HCT116 (cell line): ENCODE measurements around the gene RTN4IP1.
"Not testable (repeated sequence)": the region's sequence is repeated elsewhere in the genome, so short reads cannot be mapped to it uniquely, and the experiment has no call there.

Source experiments
- CEBPB ChIP-seq: IDR thresholded peaks from 2 replicates; pipeline ENCODE4 v1.6.1; 2012; ENCODE audit warnings: low read depth
- CTCF ChIP-seq, 3 experiments: fragments of 200-600 bp in 1 of 3; sonication (generic) in 1 of 3; IDR thresholded peaks in 2 of 3; conservative IDR thresholded peaks in 1 of 3; 2 replicates each; pipeline ENCODE4 v1.5.1; 2012 to 2017; ENCODE audit warnings: low read depth in 2 of 3, low read length in 2 of 3, antibody characterized with exemption in 1 of 3, borderline replicate concordance in 1 of 3, control low read depth in 1 of 3, mild to moderate bottlenecking in 1 of 3, mixed read lengths in 1 of 3, mixed run types in 1 of 3, moderate library complexity in 1 of 3; ENCODE audit not compliant: insufficient read depth in 1 of 3
- EGR1 ChIP-seq: IDR thresholded peaks from 2 replicates; pipeline ENCODE4 v1.6.1; 2012; ENCODE audit warnings: low read depth
- EZH2 ChIP-seq: fragments of 200-600 bp; sonication (generic); IDR thresholded peaks from 2 replicates; pipeline ENCODE4 v1.6.1; 2017; ENCODE audit warnings: antibody characterized with exemption, mixed run types
- EZH2phosphoT487 ChIP-seq: fragments of 200-600 bp; IDR thresholded peaks from 2 replicates; pipeline ENCODE4 v1.6.1; 2018; ENCODE audit warnings: antibody characterized with exemption, borderline replicate concordance
- JUND ChIP-seq: IDR thresholded peaks from 2 replicates; pipeline ENCODE4 v1.6.1; 2012
- POLR2A ChIP-seq: IDR thresholded peaks from 2 replicates; pipeline ENCODE4 v1.7.0; 2011; ENCODE audit warnings: borderline replicate concordance; ENCODE audit not compliant: insufficient read depth, insufficient read length; ENCODE audit errors: extremely low read depth
- POLR2AphosphoS5 ChIP-seq: IDR thresholded peaks from 2 replicates; pipeline ENCODE4 v1.6.1; 2011; ENCODE audit warnings: mild to moderate bottlenecking, low read depth, low read length, moderate library complexity
- RAD21 ChIP-seq: IDR thresholded peaks from 2 replicates; pipeline ENCODE4 v1.6.1; 2012; ENCODE audit warnings: low read depth, mild to moderate bottlenecking
- TCF7L2 ChIP-seq: IDR thresholded peaks from 2 replicates; pipeline ENCODE4 v1.7.0; 2011; ENCODE audit warnings: borderline replicate concordance, inconsistent platforms; ENCODE audit not compliant: insufficient read depth, insufficient read length; ENCODE audit errors: extremely low read depth
- YY1 ChIP-seq: IDR thresholded peaks from 2 replicates; pipeline ENCODE4 v1.6.1; 2011; ENCODE audit warnings: low read length, low read depth, moderate library complexity, mild to moderate bottlenecking; ENCODE audit not compliant: insufficient replicate concordance; ENCODE audit errors: extremely low read depth
- ZBTB33 ChIP-seq: IDR thresholded peaks from 2 replicates; pipeline ENCODE4 v1.6.1; 2011; ENCODE audit warnings: mild to moderate bottlenecking, low read length, moderate library complexity; ENCODE audit not compliant: insufficient replicate concordance; ENCODE audit errors: extremely low read depth
- ZFX ChIP-seq: fragments of 450-650 bp; IDR thresholded peaks from 2 replicates; pipeline ENCODE4 v1.6.1; 2017
- ZNF274 ChIP-seq: fragments of 200-500 bp; sonication (Bioruptor generic); IDR thresholded peaks from 2 replicates; pipeline ENCODE4 v1.6.1; 2014; ENCODE audit warnings: mild to moderate bottlenecking, low read depth, low read length, inconsistent platforms

GRCh38 chr6:106627760-106628159, 1.5 kb downstream of the RTN4IP1 start:
- TF ChIP-seq CTCF (IDR thresholded peaks at IDR 0.05 in 2 of 3, conservative IDR thresholded peaks at IDR 0.05 in 1 of 3; ENCODE audit: borderline replicate concordance in 1 of 3, insufficient read depth in 1 of 3, low read depth in 2 of 3, low read length in 2 of 3); JUND; POLR2A; EZH2phosphoT487; POLR2AphosphoS5; YY1; CEBPB; RAD21; EZH2; TCF7L2; ZNF274; ZBTB33; EGR1; ZFX: not testable (repeated sequence)
